ELR (cell line): Measurements from ENCODE around the gene IGF2BP3.
"Not testable (repeated sequence)": the region's sequence is repeated elsewhere in the genome, so short reads cannot be mapped to it uniquely, and the experiment has no call there.

Experiments
- DNase-seq: peaks from one replicate; pipeline ENCODE4 v3.0.0-alpha.2; 2015; ENCODE audit warnings: low read depth

IGF2BP3 gene

DNA sequence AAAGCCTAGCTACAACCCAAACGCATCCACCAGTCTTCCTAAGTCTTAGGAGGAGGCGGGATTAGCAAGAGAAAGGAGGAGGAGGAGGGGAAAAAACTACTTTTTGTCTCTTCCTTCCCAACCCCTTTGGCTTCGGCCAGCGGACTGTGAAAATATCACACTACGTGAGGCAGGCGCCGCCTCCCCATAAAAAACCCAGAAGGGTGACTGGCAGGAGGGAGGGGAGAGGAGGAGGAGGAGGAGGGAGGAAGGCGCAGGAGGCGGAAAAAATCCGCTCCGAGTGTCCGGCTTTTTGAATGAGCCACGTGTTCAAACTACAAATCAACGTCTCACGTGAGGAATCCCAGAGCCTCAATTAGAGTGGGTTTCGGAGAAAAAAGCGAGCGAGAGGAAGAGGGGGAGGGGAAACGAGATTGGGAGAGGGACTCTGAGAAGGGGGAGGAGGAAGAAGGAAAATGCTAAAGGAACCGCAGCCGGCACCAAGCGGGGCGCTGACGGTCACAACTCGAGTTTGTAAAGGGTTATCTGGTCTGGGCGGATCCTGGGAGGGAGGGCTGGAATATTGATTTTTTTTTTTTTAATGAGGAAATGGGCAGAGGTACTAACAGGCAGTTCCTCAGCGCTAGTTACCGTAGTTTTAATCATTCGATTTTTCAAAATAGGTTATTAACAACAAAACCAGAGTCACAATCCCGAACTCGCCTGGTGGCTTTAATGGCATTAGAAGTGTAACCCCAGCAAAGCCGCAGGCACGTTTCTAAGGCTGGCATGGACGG is at the start of gene IGF2BP3:
TSS of gene IGF2BP3 (minus strand) at position 162 of the 776 bp plus-strand sequence. CDS start 381 bp downstream, outside the sequence.
- peak; percentile 99 for DNase-seq

GRCh38 chr7:23514755-23515154 is 44.5 kb upstream of the IGF2BP3 start:
- no peak for DNase-seq

DNA sequence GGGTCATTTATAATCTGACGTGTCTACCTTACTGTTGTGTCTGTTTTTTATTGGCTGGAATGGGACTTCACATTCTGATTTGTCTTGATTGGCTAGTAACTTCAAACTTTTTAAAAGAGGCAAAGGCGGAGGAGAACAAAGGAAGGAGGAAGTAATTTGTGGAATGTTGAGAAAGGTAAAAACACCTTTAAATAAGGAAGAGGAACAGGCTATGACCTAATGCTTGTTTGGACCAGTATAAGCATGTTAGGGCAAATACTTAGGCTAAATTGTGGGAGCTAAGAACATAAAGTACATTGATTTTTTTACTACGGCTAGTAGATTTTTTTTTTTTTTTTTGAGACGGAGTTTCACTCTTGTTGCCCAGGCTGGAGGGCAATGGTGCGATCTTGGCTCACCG is 43.5 kb upstream of the IGF2BP3 start:
- DNase-seq: not testable (repeated sequence)

DNA sequence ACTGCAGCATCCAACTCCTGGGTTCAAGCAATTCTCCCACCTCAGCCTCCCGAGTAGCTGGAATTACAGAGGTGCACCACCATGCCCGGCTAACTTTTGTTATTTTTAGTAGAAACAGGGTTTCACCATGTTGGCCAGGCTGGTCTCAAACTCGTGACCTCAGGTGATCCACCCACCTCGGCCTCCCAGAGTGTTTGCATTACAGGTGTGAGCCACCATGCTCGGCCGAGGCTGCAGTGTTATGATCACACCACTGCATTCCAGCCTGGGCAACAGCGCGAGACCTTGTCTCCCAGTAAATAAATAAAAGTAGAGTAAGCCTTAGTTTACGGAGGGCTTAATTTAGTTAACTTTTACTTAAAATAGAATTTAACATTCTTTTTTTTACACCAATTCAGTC is 23.7 kb upstream of the IGF2BP3 start:
- DNase-seq: no peak

GRCh38 chr7:23491502-23491901 is 21.2 kb upstream of the IGF2BP3 start:
- DNase-seq: no peak

DNA sequence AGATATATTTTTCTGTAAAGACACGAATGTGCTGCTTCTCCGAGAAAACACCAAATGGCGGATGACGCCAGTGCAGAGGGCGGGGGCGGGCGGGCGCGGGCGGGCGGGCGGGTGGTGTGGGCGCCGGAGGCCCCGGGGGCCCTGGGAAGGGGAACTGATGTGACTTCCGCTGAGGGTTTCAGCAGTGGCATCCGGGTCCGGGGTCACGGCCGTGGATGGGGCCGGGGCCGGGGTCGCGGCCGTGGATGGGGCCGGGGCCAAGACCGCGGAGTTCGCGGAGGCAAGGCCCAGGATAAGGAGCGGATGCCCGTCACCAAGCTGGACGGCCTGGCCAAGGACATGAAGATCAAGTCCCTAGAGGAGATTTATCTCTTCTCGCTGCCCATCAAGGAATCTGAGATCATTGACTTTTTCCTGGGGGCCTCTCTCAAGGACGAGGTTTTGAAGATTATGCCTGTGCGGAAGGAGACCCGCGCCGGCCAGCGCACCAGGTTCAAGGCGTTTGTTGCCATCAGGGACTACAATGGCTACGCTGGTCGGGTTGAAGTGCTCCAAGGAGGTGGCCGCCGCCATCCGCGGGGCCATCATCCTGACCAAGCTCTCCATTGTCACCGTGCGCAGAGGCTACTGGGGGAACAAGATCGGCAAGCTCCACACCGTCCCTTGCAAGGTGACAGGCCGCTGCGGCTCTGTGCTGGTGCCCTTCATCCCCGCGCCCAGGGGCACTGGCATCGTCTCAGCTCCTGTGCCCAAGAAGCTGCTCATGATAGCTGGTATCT is 20.3 kb upstream of the IGF2BP3 start:
- DNase-seq: peak; percentile 50

- not testable (repeated sequence) for DNase-seq
These were observed 18.4 kb upstream of the IGF2BP3 start for GRCh38 chr7:23488714-23489113.

DNA sequence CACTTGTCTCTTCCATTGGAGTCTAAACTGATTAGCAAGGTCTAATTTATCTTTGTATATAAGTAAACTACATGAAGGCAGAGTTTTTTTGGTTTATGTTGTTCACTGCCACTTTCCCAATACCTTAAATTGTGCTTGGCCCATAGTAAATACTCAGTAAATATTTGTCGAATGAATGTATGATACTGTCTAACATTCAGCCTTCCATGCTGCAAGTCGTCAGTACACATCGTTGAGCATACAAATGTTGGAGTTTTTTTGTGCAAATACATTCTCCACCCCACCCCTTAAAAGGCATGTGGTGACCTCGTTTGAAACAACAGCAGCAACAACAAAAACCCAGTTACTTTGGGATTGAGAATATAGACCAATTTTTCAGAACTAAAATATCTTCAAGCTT is 17.4 kb upstream of the IGF2BP3 start:
- DNase-seq: no peak

DNA sequence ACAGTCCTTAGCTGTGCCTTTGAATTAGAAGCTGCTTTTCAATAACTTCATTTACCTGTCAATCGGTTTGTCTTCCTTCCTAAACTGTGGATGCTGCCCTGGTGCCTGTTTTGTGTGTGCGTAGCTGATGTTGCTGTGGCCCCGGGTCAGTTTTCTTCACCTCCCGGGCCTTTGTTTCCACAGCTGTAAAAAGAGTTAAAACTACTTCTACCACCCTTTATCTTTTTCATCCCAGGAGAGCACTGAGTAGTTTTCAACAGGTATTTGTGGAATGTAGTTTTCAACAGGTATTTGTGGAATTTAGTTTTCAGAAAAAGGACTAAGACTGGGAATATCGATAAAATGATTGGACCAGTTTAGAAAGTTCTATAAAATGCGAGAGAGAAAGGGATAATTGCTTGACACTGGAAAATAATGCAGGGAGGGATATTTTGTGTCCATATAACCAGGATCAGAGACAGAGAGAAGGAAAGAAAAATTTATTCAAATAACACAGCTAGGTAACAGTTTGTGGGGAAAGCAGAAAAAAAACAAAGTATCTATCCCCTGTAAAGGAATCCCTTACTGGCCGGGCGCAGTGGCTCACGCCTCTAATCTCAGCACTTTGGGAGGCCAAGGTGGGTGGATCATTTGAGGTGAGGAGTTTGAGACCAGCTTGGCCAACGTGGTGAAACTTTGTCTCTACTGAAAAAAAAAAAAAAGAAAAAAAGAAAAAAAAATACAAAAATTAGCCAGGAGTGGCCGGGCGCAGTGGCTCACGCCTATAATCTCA is 15.9 kb upstream of the IGF2BP3 start:
- DNase-seq: no peak

DNA sequence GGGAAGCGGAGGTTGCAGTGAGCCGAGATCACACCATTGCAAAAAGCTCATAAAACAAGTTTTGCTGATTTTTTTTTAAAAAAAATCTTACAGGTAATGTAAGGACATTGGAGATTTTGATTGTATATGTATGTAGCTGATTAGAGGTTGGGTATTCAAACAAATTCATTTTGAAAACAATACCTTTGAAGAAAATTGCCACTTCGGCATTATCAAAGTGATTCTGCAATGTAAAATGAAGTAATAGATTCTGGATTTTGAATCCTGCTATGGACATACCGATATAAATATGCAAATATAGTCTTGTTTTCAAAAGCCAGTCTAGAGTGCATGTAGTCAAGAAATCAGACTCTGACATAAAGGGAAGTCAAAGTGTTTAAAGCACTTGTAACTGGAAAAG is 12.4 kb upstream of the IGF2BP3 start:
- no peak for DNase-seq

DNA sequence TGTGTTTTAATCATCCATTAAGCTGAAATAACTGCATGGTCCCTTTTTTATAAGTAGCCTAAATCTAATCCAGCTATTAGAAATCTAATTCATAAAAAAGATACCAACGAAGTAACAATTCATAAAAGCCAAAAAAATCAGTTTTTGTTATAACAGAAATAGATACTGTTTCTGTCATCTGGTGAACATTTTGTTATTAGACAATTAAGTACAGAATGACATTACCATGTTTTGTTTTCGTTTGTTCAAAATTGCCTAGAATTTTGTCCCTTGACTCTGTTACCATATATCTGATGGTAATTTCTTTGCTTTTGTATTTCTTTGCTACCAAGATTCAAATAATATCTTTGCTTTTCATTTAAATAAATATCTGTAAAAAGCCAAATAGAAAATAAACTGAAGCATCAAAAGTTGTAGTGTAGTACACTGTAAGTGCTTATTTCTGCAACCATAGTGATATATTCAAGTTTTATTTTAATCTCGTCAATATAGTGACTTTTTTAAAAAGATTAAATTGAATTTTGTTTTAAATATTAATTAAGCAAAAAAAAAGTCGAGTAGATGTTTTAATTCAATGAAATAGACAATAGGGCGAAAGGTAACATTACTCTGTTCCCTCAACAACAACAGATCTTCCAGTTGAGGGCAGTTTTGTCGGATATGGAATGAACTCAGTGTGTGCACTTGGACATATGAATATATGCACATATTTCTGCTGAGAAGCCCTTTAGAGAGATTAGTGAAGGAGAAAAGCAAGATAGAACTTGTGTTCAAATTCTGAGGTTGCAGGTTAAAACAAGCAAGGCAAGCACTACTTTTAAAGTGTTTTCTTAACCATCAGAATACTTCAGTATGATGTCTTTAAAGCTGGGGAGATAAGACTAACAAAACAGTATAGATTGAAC is 7.9 kb upstream of the IGF2BP3 start:
- no peak for DNase-seq

GRCh38 chr7:23477157-23477499 is 6.8 kb upstream of the IGF2BP3 start:
- no peak for DNase-seq

GRCh38 chr7:23476286-23477156 is 6.2 kb upstream of the IGF2BP3 start:
- peak; percentile 49 for DNase-seq

DNA sequence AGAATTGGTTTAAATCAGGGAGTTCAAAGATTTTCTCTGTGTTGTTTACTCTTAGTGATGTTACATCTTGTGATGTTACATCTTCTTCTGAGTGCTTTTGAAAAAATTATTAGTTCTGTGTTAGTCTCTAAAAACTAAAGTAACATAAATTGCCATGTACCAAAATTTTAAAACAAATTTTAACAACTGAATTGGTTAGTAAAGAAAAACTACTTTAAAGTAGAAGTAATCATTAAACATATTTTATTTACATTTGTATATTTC is 5.2 kb upstream of the IGF2BP3 start:
- DNase-seq: no peak

- no peak for DNase-seq
These were observed 4.7 kb upstream of the IGF2BP3 start for GRCh38 chr7:23474829-23475575.

DNA sequence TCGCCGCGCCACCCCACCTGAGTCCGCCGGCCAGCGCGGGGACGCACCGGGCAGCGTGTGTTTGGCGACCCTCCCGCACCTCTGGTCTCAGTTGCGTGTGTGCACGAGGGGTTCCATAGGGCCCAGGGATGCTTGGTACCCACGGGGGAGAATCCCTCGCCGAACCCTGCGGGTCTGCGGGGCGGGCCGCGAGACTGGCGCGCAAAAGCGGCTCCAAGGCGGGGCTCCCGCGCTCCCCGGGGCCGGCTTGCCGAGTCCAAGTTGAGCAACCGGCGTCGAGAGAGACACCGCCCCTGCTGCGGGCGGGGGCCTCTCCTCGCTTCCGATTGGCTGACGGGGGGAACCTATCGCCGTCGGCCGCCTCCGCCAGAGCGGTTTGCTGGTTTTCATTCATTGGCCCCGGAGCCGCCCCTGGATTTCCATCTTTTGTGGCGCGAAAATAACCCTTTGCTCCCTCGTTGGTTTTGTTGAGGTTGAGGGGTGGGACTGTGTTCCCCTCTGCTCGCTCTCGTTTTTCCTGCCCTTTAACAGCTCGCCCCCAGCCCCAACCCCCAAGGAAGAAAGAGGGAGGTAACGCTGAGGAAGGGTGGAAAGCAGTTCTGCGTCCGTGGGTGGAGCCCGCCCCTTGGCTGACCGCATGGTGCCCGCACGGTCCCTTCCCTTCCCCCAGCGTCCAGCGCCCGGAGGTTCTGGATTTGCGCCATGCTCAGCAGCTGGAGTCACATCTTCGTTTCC is 4.0 kb upstream of the IGF2BP3 start:
- peak; percentile 99 for DNase-seq

GRCh38 chr7:23473844-23474093 is 3.5 kb upstream of the IGF2BP3 start:
- DNase-seq: peak; percentile 58

- peak; percentile 59 for DNase-seq
These were observed 2.9 kb upstream of the IGF2BP3 start for GRCh38 chr7:23472956-23473843.

DNA sequence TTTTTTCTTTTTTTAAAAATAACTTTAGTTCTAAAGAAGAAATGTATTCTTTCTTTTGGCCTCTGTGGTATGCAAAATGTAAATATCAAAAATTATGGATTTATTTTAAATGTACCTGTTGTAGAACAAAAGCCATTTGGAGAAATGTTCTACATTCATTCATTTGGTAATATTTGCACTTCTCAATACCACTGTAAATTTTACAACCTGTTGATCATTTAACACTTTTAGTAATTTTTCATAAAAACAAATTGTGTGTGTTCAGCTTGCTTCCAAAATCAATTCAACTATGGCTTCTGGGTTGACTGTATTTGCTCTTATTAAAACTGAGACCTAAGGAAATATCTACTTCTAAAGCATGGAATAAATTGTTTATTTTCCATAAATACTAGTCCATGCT is 2.3 kb upstream of the IGF2BP3 start:
- DNase-seq: no peak
